NCI-H1048 (cell line): Measurements from ENCODE around the gene LIM2.

Experiments
- DNase-seq: peaks from one replicate; lab custom pipeline; 2025; lab: John Stamatoyannopoulos, UW

Gene LIM2

GRCh38 chr19:51339313-51339686, 48.5 kb downstream of the LIM2 start:
- no peak for DNase-seq

- DNase-seq: peak; percentile 39
Measured at GRCh38 chr19:51338563-51339312, 49.0 kb downstream of the LIM2 start.

GRCh38 chr19:51337861-51338562, 49.8 kb downstream of the LIM2 start:
- no peak for DNase-seq

- no peak for DNase-seq
Measured at GRCh38 chr19:51337141-51337860, 50.5 kb downstream of the LIM2 start.

GRCh38 chr19:51333836-51334460, 53.8 kb downstream of the LIM2 start:
- DNase-seq: no peak

- no peak for DNase-seq
Measured at GRCh38 chr19:51331716-51332115, 56.1 kb downstream of the LIM2 start.

- no peak for DNase-seq
Measured at GRCh38 chr19:51331193-51331592, 56.6 kb downstream of the LIM2 start.

- DNase-seq: no peak
Measured at GRCh38 chr19:51330366-51330765, 57.4 kb downstream of the LIM2 start.
